Measurements from ENCODE around the gene SLC30A4.

Gene SLC30A4

DNA sequence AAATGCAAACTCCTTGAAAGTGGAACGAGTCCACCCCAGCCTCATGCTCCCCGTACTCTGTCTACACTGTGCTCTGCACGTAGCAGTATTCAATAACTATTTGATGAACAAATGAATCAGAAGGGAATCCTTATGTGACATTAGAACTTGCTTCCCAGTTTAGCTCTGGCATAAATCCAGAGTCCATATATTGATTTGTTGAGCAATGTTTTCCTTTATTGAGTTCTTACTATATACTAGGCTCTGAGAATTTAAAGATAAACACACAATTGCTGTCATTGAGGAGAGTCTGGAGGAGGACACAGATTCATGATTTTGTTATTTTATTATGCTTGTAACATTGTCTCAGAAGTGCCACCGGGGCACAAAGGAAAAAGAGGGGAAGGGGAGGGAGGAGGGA, 73.2 kb downstream of the SLC30A4 start:
- FAIRE-seq = no peak

DNA sequence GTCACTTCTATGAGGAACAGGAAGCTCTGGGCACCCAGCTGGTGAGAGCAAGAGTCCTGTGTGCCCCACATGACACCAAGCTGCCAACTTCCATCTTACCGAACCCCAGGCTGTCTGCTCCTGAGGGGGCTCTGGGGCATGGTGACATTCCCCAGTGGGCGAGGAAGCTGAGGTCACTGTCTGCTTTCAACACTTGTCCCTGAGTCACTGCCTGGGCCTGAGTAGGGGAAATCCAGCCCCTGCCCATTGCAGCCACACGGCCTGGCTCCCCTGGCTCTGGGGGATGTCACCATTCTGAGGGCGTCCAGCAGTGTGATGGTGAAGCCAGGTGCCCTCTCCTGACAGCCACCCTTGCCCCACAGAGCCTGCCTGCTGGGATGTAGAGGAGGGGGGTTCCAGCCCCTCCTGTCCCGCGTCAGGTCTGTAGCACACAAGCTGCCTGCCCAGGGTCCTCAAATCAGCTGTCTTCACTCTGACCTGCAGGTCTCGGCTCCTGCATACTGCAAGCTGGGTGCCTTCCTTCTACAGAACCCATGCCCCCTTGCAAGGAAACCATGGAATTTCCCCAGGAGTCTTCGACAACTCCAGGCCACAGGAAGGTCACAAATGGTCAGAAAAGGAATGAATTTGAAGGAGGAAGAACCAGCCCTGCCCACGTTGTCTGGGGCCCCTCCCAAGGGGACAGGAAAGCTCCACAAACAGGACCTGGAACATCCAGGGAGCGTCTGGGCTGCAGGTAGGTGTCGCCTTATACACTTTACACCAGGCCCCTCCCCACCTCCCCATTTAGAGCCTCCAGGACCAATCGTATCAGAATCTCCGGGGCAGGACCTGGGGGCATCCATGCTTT, 74.3 kb downstream of the SLC30A4 start:
- FAIRE-seq = no peak

DNA sequence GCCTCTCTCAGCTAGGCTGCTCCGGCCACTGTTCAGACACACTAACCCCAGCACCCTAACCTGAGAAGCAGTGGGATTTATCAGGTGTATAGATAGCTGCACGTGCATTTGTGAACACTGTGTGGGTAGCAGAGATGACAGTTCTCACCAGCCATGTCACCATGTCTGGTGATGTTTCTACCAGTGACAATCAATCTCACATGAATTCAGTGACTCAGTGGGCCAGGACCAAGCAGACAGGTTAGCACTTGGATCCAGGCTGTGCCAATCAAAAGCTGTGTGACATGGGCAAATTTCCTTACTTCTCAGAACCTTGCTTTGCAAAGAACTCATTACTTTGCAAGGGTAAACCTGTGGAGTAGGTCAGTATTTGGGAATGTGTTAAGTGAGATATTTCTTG, 78.9 kb downstream of the SLC30A4 start:
- FAIRE-seq = no peak

- FAIRE-seq = no peak
Measured at GRCh38 chr15:45442507-45443135, 79.9 kb downstream of the SLC30A4 start.

- no peak for FAIRE-seq
Measured at GRCh38 chr15:45441686-45442085, 80.9 kb downstream of the SLC30A4 start.

GRCh38 chr15:45441036-45441435, 81.5 kb downstream of the SLC30A4 start:
- FAIRE-seq = peak; percentile 84

DNA sequence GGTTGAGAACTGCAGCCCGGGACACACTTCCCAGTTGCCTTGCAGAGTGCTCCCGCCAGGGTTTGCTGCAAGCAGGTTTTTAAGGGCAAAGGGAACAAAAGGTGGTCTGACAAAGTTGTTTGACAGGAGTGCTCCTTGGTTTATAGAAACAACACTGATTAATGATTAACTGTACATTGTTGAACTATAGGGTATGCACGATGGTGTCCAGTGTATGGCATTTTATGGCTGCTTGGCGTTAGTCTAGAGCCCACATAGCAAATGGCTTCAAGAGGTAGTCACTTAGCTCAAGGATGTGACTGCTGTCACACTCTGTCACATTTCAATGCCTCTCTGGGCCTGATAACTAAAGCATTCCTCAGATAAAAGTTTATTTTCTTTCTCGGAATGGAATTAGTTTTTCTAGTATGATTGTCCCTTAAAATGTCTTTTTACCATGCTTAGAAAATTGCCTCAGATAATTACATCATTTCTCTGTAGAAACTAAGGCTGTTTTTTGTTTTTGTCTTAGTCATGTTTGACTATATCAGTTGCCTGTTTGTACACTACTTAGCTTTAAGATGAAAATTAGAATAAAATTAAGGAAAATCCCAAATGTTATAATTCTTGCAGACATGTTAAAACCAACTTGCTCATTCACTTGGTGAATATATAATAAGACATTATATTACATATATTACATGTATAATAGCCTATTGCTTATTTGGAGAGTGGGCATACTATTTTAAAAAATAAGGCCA, 82.9 kb downstream of the SLC30A4 start:
- FAIRE-seq = no peak

GRCh38 chr15:45435124-45435903, 87.2 kb downstream of the SLC30A4 start:
- no peak for FAIRE-seq

DNA sequence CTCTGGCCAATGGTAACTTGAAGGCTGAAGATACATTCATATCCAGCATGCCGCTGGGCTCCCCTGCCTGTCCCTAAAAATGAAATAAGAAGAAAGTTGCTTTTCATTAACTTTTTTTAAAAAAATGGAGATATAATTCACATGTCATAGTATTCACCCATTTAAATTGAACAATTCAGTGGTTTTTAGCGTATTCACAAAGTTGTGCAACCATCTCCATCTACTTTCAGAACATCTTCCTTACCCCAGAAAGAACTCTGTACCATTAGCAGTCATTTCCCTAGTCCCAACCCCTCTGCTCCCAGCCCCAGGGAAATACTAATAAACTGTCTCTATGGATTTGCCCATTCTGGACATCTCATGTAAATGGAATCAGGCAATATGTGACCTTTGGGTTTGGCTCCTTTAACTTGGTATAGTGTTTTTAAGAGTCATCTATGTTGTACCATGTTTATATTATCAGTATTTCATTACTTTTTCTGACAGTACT, 88.4 kb downstream of the SLC30A4 start:
- no peak for FAIRE-seq

DNA sequence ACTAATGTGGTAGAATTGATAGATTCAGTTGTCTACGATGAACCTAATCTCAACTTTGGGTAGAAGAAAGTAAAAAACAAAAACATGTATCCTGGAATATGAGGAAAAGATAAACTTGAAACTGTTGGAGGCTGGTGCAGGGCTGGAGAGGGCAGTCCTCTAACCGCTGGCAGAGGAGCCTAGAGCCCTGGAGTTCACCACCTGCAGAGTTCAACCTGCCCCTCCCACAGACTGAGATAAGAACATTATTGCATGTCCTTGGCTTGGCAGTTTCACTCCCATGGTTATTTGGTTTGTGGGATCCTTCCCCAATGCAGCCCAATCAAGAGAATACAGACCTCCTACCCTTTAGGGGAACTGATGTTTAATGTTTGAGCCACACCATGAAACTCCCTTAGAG, 91.0 kb downstream of the SLC30A4 start:
- FAIRE-seq = no peak

- no peak for FAIRE-seq
Measured at GRCh38 chr15:45429941-45430792, 92.4 kb downstream of the SLC30A4 start.
